Measurements from ENCODE around the gene GMPS. TPM values are rescaled to one million over a fixed set of nuclear protein-coding genes. Genes with fewer than 3 reads are reported as not detected.

The GMPS gene
- total and polyA plus RNA-seq, 10 of the 15 experiments (the other 5 are each of a cell fraction or from before 2014, with no cell fraction given), result 33.2 to 143 (median 79.0) TPM

DNA sequence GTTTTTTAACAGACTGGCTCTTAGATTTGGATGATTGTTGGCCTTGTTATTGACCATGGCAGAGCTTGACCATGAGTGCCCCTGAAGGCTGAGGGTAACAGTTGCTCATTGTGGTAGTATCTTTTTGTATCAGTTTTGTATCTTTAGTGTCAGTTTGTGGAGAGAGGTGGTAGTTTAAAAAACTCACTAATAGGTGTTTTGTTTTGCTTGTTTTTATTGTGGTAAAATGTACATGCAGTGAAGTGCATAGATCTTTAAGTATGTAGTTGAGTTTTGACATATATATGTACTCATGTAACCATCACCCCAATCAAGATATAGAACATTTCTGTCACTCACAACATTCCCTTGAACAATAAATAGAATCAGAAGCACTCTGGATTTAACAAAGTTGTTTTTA, 9.8 kb downstream of the GMPS start (continued):
- TF ChIP-seq, protein P1, sequence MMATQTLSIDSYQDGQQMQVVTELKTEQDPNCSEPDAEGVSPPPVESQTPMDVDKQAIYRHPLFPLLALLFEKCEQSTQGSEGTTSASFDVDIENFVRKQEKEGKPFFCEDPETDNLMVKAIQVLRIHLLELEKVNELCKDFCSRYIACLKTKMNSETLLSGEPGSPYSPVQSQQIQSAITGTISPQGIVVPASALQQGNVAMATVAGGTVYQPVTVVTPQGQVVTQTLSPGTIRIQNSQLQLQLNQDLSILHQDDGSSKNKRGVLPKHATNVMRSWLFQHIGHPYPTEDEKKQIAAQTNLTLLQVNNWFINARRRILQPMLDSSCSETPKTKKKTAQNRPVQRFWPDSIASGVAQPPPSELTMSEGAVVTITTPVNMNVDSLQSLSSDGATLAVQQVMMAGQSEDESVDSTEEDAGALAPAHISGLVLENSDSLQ (IDR thresholded peaks at IDR 0.05), result peak; percentile 55; the same call in 1 of the 2 replicates
- no peak for TF ChIP-seq ZNF274 (IDR thresholded peaks at IDR 0.05; ENCODE audit: insufficient read depth, insufficient read length)
- no peak for TF ChIP-seq CHD4 (IDR thresholded peaks at IDR 0.05)
- TF ChIP-seq, protein P2, sequence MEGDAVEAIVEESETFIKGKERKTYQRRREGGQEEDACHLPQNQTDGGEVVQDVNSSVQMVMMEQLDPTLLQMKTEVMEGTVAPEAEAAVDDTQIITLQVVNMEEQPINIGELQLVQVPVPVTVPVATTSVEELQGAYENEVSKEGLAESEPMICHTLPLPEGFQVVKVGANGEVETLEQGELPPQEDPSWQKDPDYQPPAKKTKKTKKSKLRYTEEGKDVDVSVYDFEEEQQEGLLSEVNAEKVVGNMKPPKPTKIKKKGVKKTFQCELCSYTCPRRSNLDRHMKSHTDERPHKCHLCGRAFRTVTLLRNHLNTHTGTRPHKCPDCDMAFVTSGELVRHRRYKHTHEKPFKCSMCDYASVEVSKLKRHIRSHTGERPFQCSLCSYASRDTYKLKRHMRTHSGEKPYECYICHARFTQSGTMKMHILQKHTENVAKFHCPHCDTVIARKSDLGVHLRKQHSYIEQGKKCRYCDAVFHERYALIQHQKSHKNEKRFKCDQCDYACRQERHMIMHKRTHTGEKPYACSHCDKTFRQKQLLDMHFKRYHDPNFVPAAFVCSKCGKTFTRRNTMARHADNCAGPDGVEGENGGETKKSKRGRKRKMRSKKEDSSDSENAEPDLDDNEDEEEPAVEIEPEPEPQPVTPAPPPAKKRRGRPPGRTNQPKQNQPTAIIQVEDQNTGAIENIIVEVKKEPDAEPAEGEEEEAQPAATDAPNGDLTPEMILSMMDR (IDR thresholded peaks at IDR 0.05 in 2 of 3, conservative IDR thresholded peaks at IDR 0.05 in 1 of 3; ENCODE audit: control insufficient read depth in 2 of 3, extremely low read depth in 1 of 3, insufficient read depth in 1 of 3, low read depth in 3 of 3, low read length in 3 of 3), result no peak
- TF ChIP-seq, protein P3, sequence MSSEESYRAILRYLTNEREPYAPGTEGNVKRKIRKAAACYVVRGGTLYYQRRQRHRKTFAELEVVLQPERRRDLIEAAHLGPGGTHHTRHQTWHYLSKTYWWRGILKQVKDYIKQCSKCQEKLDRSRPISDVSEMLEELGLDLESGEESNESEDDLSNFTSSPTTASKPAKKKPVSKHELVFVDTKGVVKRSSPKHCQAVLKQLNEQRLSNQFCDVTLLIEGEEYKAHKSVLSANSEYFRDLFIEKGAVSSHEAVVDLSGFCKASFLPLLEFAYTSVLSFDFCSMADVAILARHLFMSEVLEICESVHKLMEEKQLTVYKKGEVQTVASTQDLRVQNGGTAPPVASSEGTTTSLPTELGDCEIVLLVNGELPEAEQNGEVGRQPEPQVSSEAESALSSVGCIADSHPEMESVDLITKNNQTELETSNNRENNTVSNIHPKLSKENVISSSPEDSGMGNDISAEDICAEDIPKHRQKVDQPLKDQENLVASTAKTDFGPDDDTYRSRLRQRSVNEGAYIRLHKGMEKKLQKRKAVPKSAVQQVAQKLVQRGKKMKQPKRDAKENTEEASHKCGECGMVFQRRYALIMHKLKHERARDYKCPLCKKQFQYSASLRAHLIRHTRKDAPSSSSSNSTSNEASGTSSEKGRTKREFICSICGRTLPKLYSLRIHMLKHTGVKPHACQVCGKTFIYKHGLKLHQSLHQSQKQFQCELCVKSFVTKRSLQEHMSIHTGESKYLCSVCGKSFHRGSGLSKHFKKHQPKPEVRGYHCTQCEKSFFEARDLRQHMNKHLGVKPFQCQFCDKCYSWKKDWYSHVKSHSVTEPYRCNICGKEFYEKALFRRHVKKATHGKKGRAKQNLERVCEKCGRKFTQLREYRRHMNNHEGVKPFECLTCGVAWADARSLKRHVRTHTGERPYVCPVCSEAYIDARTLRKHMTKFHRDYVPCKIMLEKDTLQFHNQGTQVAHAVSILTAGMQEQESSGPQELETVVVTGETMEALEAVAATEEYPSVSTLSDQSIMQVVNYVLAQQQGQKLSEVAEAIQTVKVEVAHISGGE (CRISPR knock-in tag; IDR thresholded peaks at IDR 0.05), result no peak
- TF ChIP-seq, protein P4, sequence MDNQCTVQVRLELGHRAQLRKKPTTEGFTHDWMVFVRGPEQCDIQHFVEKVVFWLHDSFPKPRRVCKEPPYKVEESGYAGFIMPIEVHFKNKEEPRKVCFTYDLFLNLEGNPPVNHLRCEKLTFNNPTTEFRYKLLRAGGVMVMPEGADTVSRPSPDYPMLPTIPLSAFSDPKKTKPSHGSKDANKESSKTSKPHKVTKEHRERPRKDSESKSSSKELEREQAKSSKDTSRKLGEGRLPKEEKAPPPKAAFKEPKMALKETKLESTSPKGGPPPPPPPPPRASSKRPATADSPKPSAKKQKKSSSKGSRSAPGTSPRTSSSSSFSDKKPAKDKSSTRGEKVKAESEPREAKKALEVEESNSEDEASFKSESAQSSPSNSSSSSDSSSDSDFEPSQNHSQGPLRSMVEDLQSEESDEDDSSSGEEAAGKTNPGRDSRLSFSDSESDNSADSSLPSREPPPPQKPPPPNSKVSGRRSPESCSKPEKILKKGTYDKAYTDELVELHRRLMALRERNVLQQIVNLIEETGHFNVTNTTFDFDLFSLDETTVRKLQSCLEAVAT (IDR thresholded peaks at IDR 0.05), result 0 out of 2 replicates have a peak, but pooled peaks have one; percentile 23
- TF ChIP-seq TCF7 (IDR thresholded peaks at IDR 0.05; ENCODE audit: borderline replicate concordance), result no peak
- no peak for TF ChIP-seq SMAD1 (IDR thresholded peaks at IDR 0.05; ENCODE audit: low read depth, partially characterized antibody)
- TF ChIP-seq TCF12 (IDR thresholded peaks at IDR 0.05; ENCODE audit: low read depth, low read length), result no peak
- TF ChIP-seq, protein P5, sequence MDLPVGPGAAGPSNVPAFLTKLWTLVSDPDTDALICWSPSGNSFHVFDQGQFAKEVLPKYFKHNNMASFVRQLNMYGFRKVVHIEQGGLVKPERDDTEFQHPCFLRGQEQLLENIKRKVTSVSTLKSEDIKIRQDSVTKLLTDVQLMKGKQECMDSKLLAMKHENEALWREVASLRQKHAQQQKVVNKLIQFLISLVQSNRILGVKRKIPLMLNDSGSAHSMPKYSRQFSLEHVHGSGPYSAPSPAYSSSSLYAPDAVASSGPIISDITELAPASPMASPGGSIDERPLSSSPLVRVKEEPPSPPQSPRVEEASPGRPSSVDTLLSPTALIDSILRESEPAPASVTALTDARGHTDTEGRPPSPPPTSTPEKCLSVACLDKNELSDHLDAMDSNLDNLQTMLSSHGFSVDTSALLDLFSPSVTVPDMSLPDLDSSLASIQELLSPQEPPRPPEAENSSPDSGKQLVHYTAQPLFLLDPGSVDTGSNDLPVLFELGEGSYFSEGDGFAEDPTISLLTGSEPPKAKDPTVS (IDR thresholded peaks at IDR 0.05; ENCODE audit: low read depth, low read length), result no peak
- TF ChIP-seq RB1 (IDR thresholded peaks at IDR 0.05; ENCODE audit: borderline replicate concordance), result no peak
- no peak for TF ChIP-seq PAX5 (IDR thresholded peaks at IDR 0.05; ENCODE audit: borderline replicate concordance, low read depth, low read length)
- TF ChIP-seq, protein P6, sequence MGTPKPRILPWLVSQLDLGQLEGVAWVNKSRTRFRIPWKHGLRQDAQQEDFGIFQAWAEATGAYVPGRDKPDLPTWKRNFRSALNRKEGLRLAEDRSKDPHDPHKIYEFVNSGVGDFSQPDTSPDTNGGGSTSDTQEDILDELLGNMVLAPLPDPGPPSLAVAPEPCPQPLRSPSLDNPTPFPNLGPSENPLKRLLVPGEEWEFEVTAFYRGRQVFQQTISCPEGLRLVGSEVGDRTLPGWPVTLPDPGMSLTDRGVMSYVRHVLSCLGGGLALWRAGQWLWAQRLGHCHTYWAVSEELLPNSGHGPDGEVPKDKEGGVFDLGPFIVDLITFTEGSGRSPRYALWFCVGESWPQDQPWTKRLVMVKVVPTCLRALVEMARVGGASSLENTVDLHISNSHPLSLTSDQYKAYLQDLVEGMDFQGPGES (IDR thresholded peaks at IDR 0.05), result no peak
- no peak for TF ChIP-seq LARP7 (IDR thresholded peaks at IDR 0.05)
- TF ChIP-seq MTA2 (IDR thresholded peaks at IDR 0.05; ENCODE audit: low read depth), result peak; percentile 90
- no peak for TF ChIP-seq ZNF217 (IDR thresholded peaks at IDR 0.05)
- TF ChIP-seq, protein P7, sequence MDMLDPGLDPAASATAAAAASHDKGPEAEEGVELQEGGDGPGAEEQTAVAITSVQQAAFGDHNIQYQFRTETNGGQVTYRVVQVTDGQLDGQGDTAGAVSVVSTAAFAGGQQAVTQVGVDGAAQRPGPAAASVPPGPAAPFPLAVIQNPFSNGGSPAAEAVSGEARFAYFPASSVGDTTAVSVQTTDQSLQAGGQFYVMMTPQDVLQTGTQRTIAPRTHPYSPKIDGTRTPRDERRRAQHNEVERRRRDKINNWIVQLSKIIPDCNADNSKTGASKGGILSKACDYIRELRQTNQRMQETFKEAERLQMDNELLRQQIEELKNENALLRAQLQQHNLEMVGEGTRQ (IDR thresholded peaks at IDR 0.05; ENCODE audit: borderline replicate concordance, low read depth, low read length), result no peak
- no peak for TF ChIP-seq SREBF1 (IDR thresholded peaks at IDR 0.05; ENCODE audit: low read length)
- peak in 1 of 2 experiments; percentile 32; a peak in 1 of 4 replicates for TF ChIP-seq EP300 (IDR thresholded peaks at IDR 0.05; ENCODE audit: borderline replicate concordance in 1 of 2, control insufficient read depth in 1 of 2, low read depth in 2 of 2, low read length in 2 of 2)

Measured in GM12878 (cell line).